Tibial artery (tissue), 4 donors: ENCODE results near the gene LMAN2L.
A peak's percentile ranks its signal among the peaks of the same experiment; 100 is the strongest.

Experiments used
- DNase-seq, 2 donors: peaks; one replicate each; pipeline ENCODE4 v3.0.0-alpha.2; 2019
- H3K27ac ChIP-seq, 2 donors: fragments of 200-600 bp; sonication (generic) in 1 of 2; 1 replicate in 1 of 2; 2 replicates in 1 of 2; pipeline ENCODE4 v1.5.1; 2018 to 2019; ENCODE audit warnings: mild to moderate bottlenecking in 1 of 2
- H3K27me3 ChIP-seq, 2 donors: fragments of 200-600 bp; sonication (generic) in 1 of 2; one replicate each; pipeline versions ENCODE4 v1.5.1 to v1.6.0; 2016 to 2019
- H3K36me3 ChIP-seq, 3 donors: fragments of 200-600 bp; sonication (generic) in 2 of 3; one replicate each; pipeline ENCODE4 v1.5.1; 2016 to 2019; ENCODE audit warnings: mild to moderate bottlenecking in 2 of 3
- H3K4me1 ChIP-seq, 4 donors: fragments of 200-600 bp; sonication (generic) in 2 of 4; 1 replicate in 3 of 4; 2 replicates in 1 of 4; pipeline ENCODE4 v1.5.1; 2016 to 2019
- H3K4me3 ChIP-seq, 2 donors: fragments of 200-600 bp; sonication (generic) in 1 of 2; 1 replicate in 1 of 2; 2 replicates in 1 of 2; pipeline ENCODE4 v1.5.1; 2018 to 2019; ENCODE audit warnings: mild to moderate bottlenecking in 2 of 2
- H3K9me3 ChIP-seq, 3 donors: fragments of 200-600 bp; sonication (generic) in 1 of 3; one replicate each; pipeline ENCODE4 v1.5.1; 2016 to 2019
- intact Hi-C: fragments of 100-400 bp; cut with DNase I; formaldehyde crosslinking; loops from one replicate; pipeline ENCODE4 v1.15.0; 2023; ENCODE audit warnings: low total_unique reads
- TF ChIP-seq, protein P1 (sequence below), 2 experiments: fragments of 200-600 bp in 1 of 2; fragments of 450-650 bp in 1 of 2; IDR thresholded peaks; one replicate each; pipeline ENCODE4 v1.5.1; 2017 to 2019; ENCODE audit warnings: antibody characterized with exemption in 2 of 2, mild to moderate bottlenecking in 1 of 2, moderate library complexity in 1 of 2

Gene LMAN2L

DNA sequence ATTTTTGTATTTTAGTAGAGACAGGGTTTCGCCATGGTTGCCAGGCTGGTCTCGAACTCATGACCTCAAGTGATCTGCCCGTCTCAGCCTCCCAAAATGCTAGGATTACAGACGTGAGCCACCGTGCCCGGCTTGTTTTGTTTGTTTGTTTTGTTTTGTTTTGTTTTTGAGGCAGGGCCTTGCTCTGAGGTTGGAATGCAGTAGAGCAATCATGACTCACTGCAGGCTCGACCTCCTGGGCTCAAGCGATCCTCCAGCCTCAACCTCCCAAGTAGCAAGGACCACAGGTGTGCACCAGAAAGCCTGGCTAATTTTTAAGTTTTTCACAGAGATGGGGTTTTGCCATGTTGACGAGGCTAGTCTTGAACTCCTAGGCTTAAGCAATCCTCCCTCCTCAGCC is 11.9 kb upstream of the LMAN2L start:
- intact Hi-C loops = no loop called here
- DNase-seq = no peak
- H3K4me3 ChIP-seq = no peak overlapping the region
- TF ChIP-seq, protein P1, sequence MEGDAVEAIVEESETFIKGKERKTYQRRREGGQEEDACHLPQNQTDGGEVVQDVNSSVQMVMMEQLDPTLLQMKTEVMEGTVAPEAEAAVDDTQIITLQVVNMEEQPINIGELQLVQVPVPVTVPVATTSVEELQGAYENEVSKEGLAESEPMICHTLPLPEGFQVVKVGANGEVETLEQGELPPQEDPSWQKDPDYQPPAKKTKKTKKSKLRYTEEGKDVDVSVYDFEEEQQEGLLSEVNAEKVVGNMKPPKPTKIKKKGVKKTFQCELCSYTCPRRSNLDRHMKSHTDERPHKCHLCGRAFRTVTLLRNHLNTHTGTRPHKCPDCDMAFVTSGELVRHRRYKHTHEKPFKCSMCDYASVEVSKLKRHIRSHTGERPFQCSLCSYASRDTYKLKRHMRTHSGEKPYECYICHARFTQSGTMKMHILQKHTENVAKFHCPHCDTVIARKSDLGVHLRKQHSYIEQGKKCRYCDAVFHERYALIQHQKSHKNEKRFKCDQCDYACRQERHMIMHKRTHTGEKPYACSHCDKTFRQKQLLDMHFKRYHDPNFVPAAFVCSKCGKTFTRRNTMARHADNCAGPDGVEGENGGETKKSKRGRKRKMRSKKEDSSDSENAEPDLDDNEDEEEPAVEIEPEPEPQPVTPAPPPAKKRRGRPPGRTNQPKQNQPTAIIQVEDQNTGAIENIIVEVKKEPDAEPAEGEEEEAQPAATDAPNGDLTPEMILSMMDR (IDR thresholded peaks at IDR 0.05) = no peak
- H3K9me3 ChIP-seq = no peaks in the 10 kb centered on the region
- H3K36me3 ChIP-seq = no peaks in the 10 kb centered on the region
- H3K27ac ChIP-seq = no peak overlapping the region
- no peaks in the 10 kb centered on the region for H3K4me1 ChIP-seq
- no peaks in the 10 kb centered on the region for H3K27me3 ChIP-seq

DNA sequence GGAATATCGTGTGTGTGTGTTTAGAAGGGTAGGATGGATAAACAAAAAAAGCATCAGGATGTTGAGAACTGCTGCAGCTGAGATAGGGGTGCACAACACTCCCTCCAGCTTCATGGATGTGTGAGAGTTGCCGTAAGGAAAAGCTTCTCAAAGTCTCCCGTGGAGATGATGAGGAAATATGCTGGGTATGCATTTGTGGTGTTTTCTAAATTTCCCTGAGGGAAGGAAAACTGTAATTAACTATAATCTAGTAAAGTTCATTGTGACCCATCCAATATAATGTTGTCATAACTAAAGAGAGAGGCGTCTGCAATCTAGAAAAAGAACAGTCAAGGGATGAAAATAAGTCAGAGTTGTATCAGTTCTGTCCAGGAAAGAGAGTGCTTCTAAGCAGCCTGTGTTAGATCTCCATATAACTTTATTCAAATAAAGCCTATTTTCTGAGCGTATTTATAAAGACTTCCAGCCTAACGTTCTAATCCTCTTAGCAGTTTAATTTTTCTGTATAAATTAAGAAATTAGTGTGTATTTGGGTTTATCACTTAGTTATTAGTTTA is 7.3 kb upstream of the LMAN2L start:
- intact Hi-C loops = no loop called here
- no peaks in the 10 kb centered on the region for H3K27me3 ChIP-seq
- no peak for DNase-seq
- H3K4me3 ChIP-seq = no peak overlapping the region
- H3K9me3 ChIP-seq = no peaks in the 10 kb centered on the region
- TF ChIP-seq, protein P1 (IDR thresholded peaks at IDR 0.05) = no peak
- H3K36me3 ChIP-seq = no peaks in the 10 kb centered on the region
- H3K27ac ChIP-seq = no peak overlapping the region
- H3K4me1 ChIP-seq = no peaks in the 10 kb centered on the region

DNA sequence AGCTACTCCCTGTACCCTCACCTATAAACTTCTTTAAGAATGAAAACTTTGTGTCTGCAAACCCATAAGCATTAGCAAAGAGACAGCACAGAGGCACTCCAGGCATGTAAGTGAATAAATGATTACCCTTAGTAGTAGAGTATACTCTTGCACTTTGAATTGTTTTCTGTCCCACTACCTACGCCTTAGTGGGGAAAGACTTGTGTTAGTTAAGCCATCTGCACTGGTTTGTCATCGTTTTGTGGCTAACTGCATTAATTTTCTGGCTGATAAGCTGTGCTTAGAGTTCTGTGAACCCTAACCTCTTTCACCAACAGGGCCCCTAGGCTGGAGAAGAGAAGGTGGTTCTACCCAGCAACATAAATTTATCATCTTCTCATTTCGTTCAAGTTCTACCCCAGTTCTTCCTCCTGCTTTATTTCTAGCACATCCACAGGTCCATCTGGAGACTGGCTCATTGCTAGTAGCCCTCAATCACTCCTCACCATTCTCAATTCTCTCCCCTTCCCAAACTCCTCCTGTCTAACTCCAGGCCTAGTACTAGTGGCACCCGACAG is 710 bp downstream of the LMAN2L start:
- DNase-seq = no peak
- intact Hi-C loops = no loop called here
- TF ChIP-seq, protein P1 (IDR thresholded peaks at IDR 0.05) = no peak

DNA sequence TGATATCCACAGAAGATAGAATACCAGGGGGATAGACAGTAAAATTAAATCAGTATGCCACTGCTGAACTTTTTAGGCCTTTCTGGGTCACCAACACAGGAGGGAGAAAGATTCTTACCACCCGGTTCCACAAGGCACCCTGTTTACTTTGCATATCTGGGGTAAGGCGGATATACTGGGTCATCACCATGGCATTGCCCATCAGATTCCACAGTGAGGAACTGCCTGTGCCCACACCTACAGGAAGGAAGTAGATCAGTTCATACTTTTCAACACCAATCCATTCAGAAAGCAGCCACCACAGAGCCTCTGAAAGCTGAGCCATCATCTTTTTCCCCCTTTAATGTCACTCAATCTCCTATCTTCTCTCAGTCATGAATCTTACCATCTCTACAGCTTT is 2.0 kb downstream of the LMAN2L start:
- Histone ChIP-seq H3K4me1 (peaks cover 0 to 28% (median 21%) of the 10 kb centered on the region in 4 donors), H3K27ac (no peak overlapping the region)
- no peak for DNase-seq

More for the DNA sequence above, 710 bp downstream of the LMAN2L start:
- Histone ChIP-seq H3K27me3 (no peaks in the 10 kb centered on the region), H3K36me3 (peaks cover 0 to 9% (median 9%) of the 10 kb centered on the region in 3 donors), H3K9me3 (no peaks in the 10 kb centered on the region), H3K27ac (peak overlapping the region; percentile 81 to 83), H3K4me3 (peak overlapping the region; percentile 74 to 95), H3K4me1 (peaks cover 0 to 28% (median 21%) of the 10 kb centered on the region in 4 donors)

DNA sequence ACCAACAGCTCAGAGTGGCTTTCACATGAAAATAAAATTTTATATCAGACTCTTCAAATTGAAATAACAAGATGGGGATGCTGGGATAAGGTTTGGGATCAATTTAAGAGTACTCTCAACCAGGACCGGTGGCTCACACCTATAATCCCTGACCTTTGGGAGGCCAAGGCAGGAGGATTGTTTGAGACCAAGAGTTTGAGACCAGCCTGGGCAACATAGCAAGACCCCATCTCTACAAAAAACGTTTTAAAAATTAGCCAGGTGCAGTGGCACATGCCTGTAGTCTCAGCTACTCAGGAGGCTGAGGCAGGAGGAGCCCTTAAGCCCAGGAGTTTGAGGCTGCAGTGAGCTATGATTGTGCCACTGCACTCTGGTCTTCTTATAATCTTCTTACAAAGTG is 2.6 kb downstream of the LMAN2L start:
- TF ChIP-seq, protein P1 (IDR thresholded peaks at IDR 0.05) = no peak
- DNase-seq = no peak
- Histone ChIP-seq H3K4me3 (no peak overlapping the region), H3K27me3 (no peaks in the 10 kb centered on the region), H3K27ac (no peak overlapping the region), H3K9me3 (no peaks in the 10 kb centered on the region), H3K4me1 (peaks cover 0 to 28% (median 21%) of the 10 kb centered on the region in 4 donors), H3K36me3 (peaks cover 17 to 28% (median 28%) of the 10 kb centered on the region in 3 donors)
- intact Hi-C loops = no loop called here

More for the DNA sequence above, 2.0 kb downstream of the LMAN2L start:
- Histone ChIP-seq H3K9me3 (no peaks in the 10 kb centered on the region), H3K27me3 (no peaks in the 10 kb centered on the region), H3K36me3 (peaks cover 11 to 23% (median 22%) of the 10 kb centered on the region in 3 donors), H3K4me3 (no peak overlapping the region)
- intact Hi-C loops = no loop called here
- TF ChIP-seq, protein P1 (IDR thresholded peaks at IDR 0.05) = no peak
